OCI-LY3 (cell line): ENCODE results near the gene WLS.

Experiments used
- H2AFZ ChIP-seq: fragments of 200-600, 300-600 bp; shearing (Covaris generic); 2 replicates; pipeline ENCODE4 v1.6.0; 2014; ENCODE audit warnings: antibody characterized with exemption, low read depth, low read length
- H3K27ac ChIP-seq: fragments of 200-600, 300-600 bp; sonication (generic); 2 replicates; pipeline ENCODE4 v1.5.1; 2014; ENCODE audit warnings: mild to moderate bottlenecking, low read length, moderate library complexity, mixed read lengths
- H3K27me3 ChIP-seq: fragments of 200-600, 300-600 bp; sonication (generic); 2 replicates; pipeline ENCODE4 v1.6.1; 2014; ENCODE audit warnings: low read depth, low read length, mixed read lengths
- H3K36me3 ChIP-seq: fragments of 200-600, 300-600 bp; sonication (generic); replicated peaks from 2 replicates; pipeline ENCODE3; 2014; ENCODE audit warnings: low read depth, low read length, mixed read lengths
- H3K4me1 ChIP-seq: fragments of 300-600, 200-600 bp; sonication (generic); 2 replicates; pipeline ENCODE4 v1.6.1; 2014; ENCODE audit warnings: low read length, mixed read lengths
- H3K4me2 ChIP-seq: fragments of 200-600, 300-600 bp; sonication (generic); 2 replicates; pipeline ENCODE4 v1.6.1; 2014; ENCODE audit warnings: low read length, mixed read lengths
- H3K4me3 ChIP-seq: fragments of 300-600, 200-600 bp; sonication (generic); 2 replicates; pipeline ENCODE4 v1.5.1; 2014; ENCODE audit warnings: antibody characterized with exemption, mild to moderate bottlenecking, low read length, moderate library complexity
- H3K79me2 ChIP-seq: fragments of 300-600, 200-600 bp; shearing (Covaris generic); 2 replicates; pipeline ENCODE4 v1.6.1; 2014; ENCODE audit warnings: mild to moderate bottlenecking, low read length, mixed read lengths
- H3K9ac ChIP-seq: fragments of 300-600, 200-600 bp; shearing (Covaris generic); 2 replicates; pipeline ENCODE4 v1.6.0; 2014; ENCODE audit warnings: mild to moderate bottlenecking, low read length, moderate library complexity
- H3K9me3 ChIP-seq: fragments of 200-600, 300-600 bp; shearing (Covaris generic); 2 replicates; pipeline ENCODE4 v1.6.1; 2014; ENCODE audit warnings: low read length, mixed read lengths; ENCODE audit not compliant: insufficient read depth
- H4K20me1 ChIP-seq: fragments of 200-600, 300-600 bp; sonication (generic); 2 replicates; pipeline ENCODE4 v1.6.1; 2016; ENCODE audit warnings: low read length, mixed read lengths; ENCODE audit not compliant: insufficient read depth
- CTCF ChIP-seq: fragments of 200-600, 300-600 bp; sonication (generic); IDR thresholded peaks from 2 replicates; pipeline ENCODE4 v1.5.1; 2014; ENCODE audit warnings: antibody characterized with exemption, low read length, low read depth
- EZH2phosphoT487 ChIP-seq: fragments of 200-600 bp; shearing (Covaris generic); IDR thresholded peaks from 2 replicates; pipeline ENCODE4 v1.6.1; 2018; ENCODE audit warnings: antibody characterized with exemption, mixed run types, low read depth

Gene WLS

GRCh38 chr1:68180441-68181164, 51.7 kb downstream of the WLS start:
- Histone ChIP-seq H2AFZ (no peak overlapping the region), H3K9ac (no peak overlapping the region), H3K79me2 (no peaks in the 10 kb centered on the region), H3K4me2 (peak overlapping the region; percentile 4; the same call in 1 of the 2 replicates), H3K9me3 (no peaks in the 10 kb centered on the region), H3K4me3 (no peak overlapping the region), H3K36me3 (no peaks in the 10 kb centered on the region), H3K4me1 (peaks cover 25% of the 10 kb centered on the region), H3K27me3 (no peaks in the 10 kb centered on the region), H3K27ac (peak overlapping the region; percentile 63), H4K20me1 (no peaks in the 10 kb centered on the region)
- no peak for TF ChIP-seq EZH2phosphoT487
- TF ChIP-seq CTCF: no peak

GRCh38 chr1:68178821-68179490, 53.4 kb downstream of the WLS start:
- Histone ChIP-seq H3K27ac (no peak overlapping the region), H2AFZ (no peak overlapping the region), H3K79me2 (no peaks in the 10 kb centered on the region), H3K9me3 (no peaks in the 10 kb centered on the region), H3K27me3 (no peaks in the 10 kb centered on the region), H3K4me3 (no peak overlapping the region), H3K4me2 (no peak overlapping the region), H4K20me1 (no peaks in the 10 kb centered on the region), H3K4me1 (peaks cover 25% of the 10 kb centered on the region), H3K9ac (no peak overlapping the region), H3K36me3 (no peaks in the 10 kb centered on the region)
- no peak for TF ChIP-seq CTCF
- TF ChIP-seq EZH2phosphoT487: no peak

GRCh38 chr1:68175621-68176398, 56.5 kb downstream of the WLS start:
- Histone ChIP-seq H3K36me3 (no peaks in the 10 kb centered on the region), H3K79me2 (no peaks in the 10 kb centered on the region), H3K4me1 (peaks cover 13% of the 10 kb centered on the region; the same call in 1 of the 2 replicates), H4K20me1 (no peaks in the 10 kb centered on the region), H3K4me3 (no peak overlapping the region), H3K27ac (no peak overlapping the region), H3K27me3 (no peaks in the 10 kb centered on the region), H3K9me3 (no peaks in the 10 kb centered on the region), H3K9ac (no peak overlapping the region), H3K4me2 (no peak overlapping the region), H2AFZ (no peak overlapping the region)
- TF ChIP-seq EZH2phosphoT487 (no peak), CTCF (no peak)

- Histone ChIP-seq H3K4me2 (no peak overlapping the region), H3K9ac (no peak overlapping the region), H4K20me1 (no peaks in the 10 kb centered on the region), H3K4me1 (peaks cover 6% of the 10 kb centered on the region; the same call in 1 of the 2 replicates), H3K36me3 (no peaks in the 10 kb centered on the region), H3K4me3 (no peak overlapping the region), H3K79me2 (no peaks in the 10 kb centered on the region), H2AFZ (no peak overlapping the region), H3K9me3 (no peaks in the 10 kb centered on the region), H3K27ac (no peak overlapping the region), H3K27me3 (no peaks in the 10 kb centered on the region)
- TF ChIP-seq EZH2phosphoT487 (no peak), CTCF (no peak)
Measured at GRCh38 chr1:68174738-68175113, 57.6 kb downstream of the WLS start.
